Tibial nerve (tissue), 4 donors: ENCODE measurements around the gene ILF2.

Source experiments
- EP300 ChIP-seq, 2 donors: sonication (generic); formaldehyde crosslinking; IDR thresholded peaks; one replicate each; pipeline ENCODE4 v1.6.1; 2017; ENCODE audit warnings: antibody characterized with exemption in 2 of 2, mild to moderate bottlenecking in 1 of 2
- POLR2A ChIP-seq, 2 donors: fragments of 450-650 bp; IDR thresholded peaks; one replicate each; pipeline ENCODE4 v1.6.1; 2017; ENCODE audit warnings: antibody characterized with exemption in 2 of 2, mild to moderate bottlenecking in 2 of 2, moderate library complexity in 2 of 2
- TF ChIP-seq, protein P1 (sequence below), 5 experiments: fragments of 200-600 bp in 3 of 5; fragments of 450-650 bp in 2 of 5; sonication (generic) in 3 of 5; IDR thresholded peaks; one replicate each; pipeline ENCODE4 v1.5.1; 2016 to 2019; ENCODE audit warnings: antibody characterized with exemption in 5 of 5, mild to moderate bottlenecking in 3 of 5, moderate library complexity in 2 of 5

DNA sequence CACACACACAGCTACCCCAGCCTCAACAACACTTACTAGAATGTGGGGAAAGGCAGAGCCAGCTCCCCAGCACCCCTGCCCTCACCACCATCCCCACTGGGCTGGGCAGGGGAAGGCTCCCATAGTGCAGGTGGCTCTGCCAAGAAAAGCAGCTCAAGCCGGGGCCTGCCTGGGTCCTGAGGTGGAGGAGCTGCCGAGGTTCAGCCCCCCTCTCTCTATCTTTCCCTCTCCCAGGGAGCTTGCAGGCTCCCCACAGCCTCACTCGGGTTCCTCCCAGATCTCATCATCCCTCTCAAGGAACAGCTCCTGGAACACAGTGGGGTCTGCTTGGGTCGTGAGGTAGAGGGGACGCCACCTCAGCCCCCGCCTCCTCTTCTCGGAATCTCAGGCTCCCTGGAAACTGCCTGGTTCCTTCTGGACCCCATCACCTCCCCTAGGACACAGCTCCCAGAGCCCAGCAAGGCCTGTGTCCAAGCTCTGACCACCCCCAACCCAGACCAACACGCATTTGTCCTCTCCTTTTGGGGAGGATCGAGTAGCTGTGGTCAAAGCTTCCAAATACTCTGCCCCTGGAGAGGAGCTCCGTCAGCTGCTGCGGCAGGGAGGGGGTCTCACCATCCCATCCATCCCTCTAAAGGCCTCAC lies 58.6 kb downstream of the ILF2 start:
- TF ChIP-seq, protein P1, sequence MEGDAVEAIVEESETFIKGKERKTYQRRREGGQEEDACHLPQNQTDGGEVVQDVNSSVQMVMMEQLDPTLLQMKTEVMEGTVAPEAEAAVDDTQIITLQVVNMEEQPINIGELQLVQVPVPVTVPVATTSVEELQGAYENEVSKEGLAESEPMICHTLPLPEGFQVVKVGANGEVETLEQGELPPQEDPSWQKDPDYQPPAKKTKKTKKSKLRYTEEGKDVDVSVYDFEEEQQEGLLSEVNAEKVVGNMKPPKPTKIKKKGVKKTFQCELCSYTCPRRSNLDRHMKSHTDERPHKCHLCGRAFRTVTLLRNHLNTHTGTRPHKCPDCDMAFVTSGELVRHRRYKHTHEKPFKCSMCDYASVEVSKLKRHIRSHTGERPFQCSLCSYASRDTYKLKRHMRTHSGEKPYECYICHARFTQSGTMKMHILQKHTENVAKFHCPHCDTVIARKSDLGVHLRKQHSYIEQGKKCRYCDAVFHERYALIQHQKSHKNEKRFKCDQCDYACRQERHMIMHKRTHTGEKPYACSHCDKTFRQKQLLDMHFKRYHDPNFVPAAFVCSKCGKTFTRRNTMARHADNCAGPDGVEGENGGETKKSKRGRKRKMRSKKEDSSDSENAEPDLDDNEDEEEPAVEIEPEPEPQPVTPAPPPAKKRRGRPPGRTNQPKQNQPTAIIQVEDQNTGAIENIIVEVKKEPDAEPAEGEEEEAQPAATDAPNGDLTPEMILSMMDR (IDR thresholded peaks at IDR 0.05) = no peak
- no peak for TF ChIP-seq POLR2A (IDR thresholded peaks at IDR 0.05)
- no peak for TF ChIP-seq EP300 (IDR thresholded peaks at IDR 0.05)
